ENCODE measurements around the gene ELAC1. TPM values are rescaled to one million over a fixed set of nuclear protein-coding genes. Genes with fewer than 3 reads are reported as not detected.
A peak's percentile ranks its signal among the peaks of the same experiment; 100 is the strongest.

The ELAC1 gene
- total RNA-seq, 1 donor from 2014 or later, result 4.4 TPM

DNA sequence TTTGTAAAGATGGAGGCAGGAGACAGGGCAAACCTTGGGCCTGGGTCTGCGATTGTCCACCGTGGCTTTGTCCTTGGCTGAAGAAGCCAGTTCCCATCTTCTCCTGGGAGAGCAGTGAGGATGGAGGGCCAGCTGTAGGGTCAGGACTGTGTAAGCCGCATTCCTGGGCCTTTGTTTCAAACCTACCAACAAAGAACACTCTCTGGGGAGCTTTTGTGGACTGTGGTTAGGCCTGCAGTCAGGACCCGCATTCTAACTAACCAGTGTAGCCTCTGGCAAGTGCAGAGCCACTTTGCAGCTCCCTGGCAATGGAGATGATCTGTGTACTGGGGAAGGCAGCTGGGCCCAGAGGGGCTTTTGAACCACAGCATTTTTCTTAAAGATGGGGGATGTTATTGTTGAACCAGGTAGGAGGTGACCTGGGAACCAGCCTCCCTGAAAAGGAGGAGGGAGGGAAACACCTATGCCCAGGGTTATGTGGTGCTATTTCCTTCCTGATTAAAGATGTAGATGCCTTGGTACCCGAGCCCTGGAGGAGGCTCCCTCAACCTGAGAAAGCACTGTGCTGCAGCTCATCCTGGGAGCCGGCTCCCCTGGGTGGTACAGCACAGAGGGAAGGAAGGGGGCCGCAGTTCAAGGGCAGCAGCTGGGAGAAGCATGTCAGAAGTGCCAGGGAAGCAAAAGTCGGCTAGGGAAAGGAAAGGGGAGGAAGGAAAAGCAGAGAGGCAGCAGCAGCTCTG lies 49.5 kb downstream of the ELAC1 start:
- DNase-seq (ENCODE audit: low read depth in 2 of 2), result no peak

DNA sequence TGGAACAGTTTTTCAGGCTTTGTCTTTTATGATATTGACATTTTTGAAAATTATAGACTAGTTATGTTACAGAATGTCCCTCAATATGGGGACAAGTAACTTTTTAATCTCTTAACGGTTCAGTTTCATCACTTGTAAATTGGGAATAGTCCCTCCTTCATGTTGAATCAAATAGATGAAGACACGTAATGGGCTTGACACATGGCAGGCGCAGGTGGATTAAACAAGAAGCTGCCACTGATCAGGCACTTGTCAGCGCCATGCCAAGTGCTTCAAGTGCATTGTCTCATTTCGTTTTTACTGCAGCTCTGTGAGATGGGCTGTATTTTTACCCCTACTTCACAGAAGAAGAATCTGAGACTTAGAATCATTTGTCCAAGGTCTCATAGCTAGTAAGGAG lies 52.7 kb downstream of the ELAC1 start:
- DNase-seq (ENCODE audit: low read depth in 2 of 2), result no peak

DNA sequence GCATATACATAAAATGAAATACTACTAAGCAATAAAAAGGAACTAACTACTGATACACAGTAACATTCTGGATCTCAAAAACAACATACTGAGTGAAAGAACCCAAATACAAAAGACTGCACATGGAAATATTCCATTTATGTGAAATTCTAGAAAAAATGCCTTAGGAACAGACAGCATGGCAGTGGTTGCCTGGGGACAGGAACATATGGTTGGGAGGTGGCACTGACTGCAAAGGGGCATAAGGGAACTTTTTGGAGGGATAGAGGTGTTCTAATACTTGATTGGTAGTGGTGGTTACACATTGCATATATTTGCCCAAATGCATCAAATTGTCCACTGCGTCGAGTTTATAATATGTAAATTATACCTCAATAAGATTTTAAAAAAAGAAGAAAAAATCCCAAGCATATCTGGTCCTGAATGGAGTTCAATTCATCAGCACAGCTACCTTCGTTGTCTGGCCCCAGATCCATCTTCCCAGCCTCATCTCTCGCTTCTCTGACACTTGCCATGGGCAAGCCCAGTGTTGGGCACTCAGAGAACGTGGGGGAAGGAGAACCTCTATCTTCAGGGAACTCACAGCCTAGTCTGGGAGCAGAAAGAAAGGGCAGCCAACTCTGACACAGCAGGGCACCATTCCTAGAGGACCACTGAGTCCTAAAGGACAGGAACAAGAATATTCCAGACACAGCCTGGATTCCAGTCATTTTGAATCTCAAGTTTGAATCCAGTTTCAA lies 53.6 kb downstream of the ELAC1 start:
- no peak for DNase-seq (ENCODE audit: low read depth in 2 of 2)

DNA sequence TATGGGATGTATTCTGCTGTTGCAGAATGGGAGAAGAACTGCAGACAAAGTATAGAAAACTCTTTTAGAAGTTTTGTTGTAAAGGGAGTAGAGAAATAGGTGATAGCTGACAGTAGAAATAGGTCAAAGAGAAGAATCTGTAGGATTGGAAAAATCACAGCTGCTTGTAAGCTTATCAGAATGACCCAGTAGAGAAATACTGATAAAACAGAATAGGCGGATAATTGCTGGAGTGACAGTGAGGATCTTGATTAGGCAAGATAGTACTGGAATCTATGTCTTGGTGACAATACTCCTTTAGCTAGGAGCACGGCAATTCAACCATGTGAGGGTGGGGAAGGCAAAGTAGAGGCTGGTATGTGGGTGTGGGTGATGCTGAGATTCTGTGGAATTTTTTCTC lies 57.7 kb downstream of the ELAC1 start:
- DNase-seq (ENCODE audit: low read depth in 2 of 2), result no peak

DNA sequence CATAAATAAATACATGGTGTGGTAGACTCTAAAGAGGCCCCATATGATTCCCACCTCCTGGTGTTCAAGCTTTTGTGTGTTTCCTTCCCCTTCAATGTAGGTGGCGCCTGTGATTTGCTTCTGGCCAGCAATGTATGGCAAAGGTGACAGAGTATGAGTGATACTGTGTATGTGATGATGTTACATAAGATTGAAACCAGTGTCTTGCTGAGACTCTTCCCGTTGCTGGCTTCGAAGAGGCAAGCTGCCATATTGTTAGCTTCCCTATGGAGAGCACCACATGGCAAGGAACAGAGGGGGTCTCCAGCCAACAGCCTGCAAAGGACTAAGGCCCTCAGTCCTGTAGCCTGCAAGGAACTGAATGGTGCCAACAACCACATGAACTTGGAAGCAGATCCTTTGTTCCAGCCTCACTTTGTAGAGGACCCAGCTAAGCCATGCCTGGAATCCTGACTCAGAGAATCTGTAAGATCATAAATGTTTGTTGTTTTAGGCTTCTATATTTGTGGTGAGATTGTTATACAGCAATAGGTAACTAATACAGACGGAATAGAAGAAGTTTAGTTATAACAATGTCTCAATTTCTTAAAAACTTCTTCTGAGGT lies 60.5 kb downstream of the ELAC1 start:
- DNase-seq (ENCODE audit: low read depth in 2 of 2), result peak in 1 of 2 donors; percentile 16

DNA sequence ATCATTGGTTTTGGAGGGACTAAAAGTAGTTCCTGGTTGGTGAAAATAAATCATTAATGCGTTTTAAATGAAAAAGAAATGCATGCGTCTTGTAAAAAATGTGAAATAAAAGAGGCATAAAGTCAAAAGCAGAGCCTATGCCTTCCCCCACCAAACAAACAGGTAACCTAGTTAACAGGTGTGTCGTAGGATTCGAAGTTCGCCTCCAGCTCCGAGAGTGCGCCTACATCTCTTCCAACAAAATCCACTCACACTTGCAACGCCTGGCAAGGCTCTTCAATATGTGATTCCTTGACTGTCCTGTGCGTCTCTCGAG lies 61.5 kb downstream of the ELAC1 start:
- no peak for DNase-seq (ENCODE audit: low read depth in 2 of 2)

DNA sequence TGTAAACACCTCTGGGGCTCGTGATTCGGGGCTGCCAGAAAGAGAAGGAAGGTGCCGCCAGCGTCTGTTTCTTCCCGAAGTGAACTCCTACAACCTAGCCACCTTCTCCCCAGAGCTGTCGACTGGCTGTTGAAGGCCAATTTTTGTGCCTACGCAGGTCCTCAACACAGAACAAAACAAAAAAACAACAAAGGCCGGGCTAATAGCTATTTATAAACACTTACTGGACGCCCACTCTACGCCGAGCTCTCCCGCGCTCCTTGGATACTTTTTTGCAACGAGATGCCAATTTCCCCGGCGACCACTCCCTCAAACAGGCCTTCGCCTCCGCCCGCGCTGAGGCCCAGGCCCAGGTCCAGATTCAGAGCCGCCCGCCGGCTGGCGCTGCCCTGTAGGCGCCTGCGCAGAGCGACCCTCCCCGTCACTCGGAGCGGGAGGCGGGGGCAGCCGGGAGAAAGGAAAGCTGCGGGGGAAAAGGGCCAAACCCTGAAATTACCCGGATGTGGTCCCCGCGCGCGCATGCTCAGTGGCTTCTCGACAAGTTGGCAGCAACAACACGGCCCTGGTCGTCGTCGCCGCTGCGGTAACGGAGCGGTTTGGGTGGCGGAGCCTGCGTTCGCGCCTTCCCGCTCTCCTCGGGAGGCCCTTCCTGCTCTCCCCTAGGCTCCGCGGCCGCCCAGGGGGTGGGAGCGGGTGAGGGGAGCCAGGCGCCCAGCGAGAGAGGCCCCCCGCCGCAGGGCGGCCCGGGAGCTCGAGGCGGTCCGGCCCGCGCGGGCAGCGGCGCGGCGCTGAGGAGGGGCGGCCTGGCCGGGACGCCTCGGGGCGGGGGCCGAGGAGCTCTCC lies 62.1 kb downstream of the ELAC1 start, which contains the start of gene SMAD4:
SMAD4 (plus strand) TSS at position 520 of the 843 bp plus-strand sequence. CDS start 16,834 bp downstream, outside the sequence.
- peak; percentile 88 to 96 for DNase-seq (ENCODE audit: low read depth in 2 of 2)

DNA sequence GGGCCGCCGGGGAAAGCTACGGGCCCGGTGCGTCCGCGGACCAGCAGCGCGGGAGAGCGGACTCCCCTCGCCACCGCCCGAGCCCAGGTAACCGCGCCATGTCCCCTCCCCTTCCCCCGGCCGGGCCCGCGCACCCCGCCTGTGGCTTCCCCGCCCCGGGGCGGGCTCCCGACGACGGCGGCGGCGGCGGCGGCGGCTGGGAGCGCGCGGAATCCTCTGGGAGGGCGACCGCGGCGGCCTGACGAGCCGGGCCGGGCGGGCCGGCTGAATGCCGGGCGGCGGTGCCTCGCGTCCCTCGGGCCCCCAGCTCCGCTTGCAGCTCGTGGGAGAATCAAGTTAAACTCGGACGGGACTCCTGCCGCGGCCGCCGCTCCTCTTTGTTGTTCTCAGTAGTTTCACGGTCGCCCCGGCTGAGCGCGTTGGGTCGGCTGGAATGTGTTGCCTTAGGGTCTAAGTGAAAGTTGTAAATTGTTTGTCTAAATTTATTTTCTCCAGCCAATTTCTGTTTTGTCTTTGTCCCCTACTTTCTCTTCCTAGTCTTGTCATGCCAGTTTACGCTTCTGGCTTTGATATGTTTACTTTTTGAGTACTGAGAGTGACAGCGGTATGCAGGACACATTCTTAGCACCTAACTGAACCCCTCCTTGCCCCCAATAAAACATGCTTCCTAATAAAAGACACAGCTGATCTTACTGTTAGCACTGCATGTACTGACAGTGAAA lies 62.9 kb downstream of the ELAC1 start:
- DNase-seq (ENCODE audit: low read depth in 2 of 2), result peak in 1 of 2 donors; percentile 65

DNA sequence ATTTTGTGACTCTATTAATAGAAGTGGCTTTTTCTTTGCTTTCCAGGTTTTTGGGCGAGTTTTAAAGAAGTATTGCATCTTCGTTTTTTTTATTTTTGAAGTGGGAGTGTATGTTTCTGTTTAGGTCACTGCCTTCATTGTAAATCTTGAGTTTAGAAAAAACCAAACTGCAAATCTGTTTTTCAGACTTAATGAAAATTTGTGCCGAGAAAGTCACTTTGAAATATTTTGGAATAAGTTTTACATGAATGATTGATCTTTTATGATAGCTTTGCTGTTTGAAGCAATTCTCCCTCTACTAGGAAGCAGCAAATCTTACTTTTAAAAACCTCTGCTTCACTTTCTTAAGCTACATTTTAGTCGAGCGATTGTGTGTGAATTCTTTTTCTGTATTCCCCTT lies 64.4 kb downstream of the ELAC1 start:
- DNase-seq (ENCODE audit: low read depth in 2 of 2), result no peak

DNA sequence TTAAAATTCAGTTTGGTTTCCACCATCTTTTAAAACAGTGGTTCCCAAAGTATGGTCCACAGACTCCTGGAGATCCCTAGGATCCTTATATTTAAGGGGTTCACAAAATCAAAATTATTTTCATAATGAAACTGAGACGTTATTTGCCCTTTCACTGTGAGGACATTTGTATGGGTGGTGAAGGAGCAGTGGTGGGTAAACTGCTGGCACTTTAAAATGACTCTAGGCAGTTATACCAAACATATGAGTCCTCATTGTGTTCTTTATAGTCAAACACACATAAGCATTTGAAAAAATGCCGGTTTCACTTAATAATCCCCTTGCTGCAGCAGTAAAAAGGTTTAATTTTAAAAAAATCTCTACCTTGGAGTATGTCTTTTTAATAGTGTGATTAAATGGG lies 69.4 kb downstream of the ELAC1 start:
- no peak for DNase-seq (ENCODE audit: low read depth in 2 of 2)

Other genes with a start within 250 kb of the ELAC1 start
- gene MRO, start 148.0 kb upstream of the ELAC1 start, total RNA-seq, result not detected in 2 replicates
- 26.3 and 33.1 TPM in 2 replicates for gene ME2, start 88.9 kb upstream of the ELAC1 start, total RNA-seq
- 47.4 and 84.8 TPM in 2 replicates for gene SMAD4, start 62.2 kb downstream of the ELAC1 start, total RNA-seq
- 29.0 and 30.2 TPM in 2 replicates for gene MEX3C, start 229.6 kb downstream of the ELAC1 start, total RNA-seq